Cerebellar cortex (tissue), 1 donor: Measurements from ENCODE around the gene PXDC1.
A peak's percentile ranks its signal among the peaks of the same experiment; 100 is the strongest.

Experiments
- DNase-seq: peaks from one replicate; pipeline ENCODE4 v3.0.0-alpha.2; 2015; ENCODE audit warnings: low spot score

Gene PXDC1

DNA sequence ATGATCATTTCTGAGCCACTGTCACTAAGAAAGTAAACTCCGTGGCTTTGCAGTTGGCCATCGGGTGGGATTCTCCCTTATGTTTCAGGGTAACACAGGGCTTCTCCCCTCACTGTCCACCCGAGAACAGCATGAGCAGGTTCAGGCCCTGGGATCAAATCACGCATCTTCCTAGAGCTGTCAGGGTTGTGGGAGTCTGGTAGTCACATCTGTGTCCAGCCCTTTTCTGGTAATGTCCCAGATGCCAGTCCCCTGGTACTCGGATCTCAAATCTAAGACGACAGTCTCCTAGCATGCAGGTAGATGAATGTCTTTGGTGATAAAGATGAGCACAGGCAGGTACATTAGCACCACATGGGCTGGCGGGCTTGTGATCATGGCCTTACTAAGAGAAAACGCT, 4.8 kb downstream of the PXDC1 start:
- no peak for DNase-seq

DNA sequence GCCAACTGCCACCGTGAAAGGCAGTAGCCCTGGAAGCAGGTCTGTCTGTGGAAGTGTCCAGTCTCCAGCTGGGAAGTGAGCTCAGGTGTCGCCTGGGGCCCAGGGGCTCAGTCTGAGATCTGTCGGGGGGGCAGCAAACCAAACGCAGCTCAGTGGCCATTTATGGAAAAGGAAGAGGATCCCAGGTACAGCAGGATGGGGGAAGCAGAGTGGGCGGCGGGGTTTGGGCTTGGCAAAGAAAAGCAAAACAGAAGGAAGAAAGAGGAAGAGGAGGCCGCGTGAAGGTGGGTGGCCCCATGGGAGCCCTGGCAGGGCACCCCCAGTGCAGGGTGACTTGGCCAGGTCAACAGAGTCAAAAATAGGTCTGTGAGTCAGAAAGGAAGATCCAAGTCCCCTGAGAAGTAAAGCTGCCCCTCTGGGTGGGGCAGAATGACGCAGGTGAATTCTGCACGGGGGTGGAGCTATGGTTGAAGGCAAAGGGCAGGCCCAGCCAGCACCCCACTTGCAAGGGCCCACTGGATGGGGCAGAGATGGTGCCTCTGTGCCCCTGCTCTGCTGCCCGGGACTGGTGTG, 5.3 kb downstream of the PXDC1 start:
- no peak for DNase-seq

DNA sequence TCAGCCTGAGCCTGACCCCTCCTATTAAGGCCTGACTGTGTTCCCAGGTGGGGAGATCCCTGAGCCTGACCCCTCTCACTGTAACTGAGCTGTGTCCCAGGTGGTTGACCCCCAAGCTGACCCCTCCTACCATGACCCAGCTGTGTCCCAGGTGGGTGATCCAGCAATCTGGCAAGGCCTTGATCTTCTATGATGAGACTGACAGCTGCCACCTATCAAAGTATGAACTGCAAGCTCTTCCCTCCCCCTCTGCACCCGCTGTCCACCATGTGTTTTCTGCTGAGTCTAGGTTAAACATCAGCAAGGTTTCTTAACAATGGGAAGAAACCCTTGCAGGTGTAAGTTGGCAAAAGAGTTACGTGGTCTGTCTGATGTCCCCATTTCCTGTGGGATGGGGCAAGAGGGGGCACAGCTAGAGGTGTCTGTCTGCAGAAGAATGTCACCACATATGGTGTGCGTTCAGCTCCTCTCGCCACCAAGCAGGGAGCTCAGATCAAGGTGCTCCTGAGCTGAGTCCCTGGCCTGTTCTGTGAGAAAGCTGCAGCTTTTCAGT, 5.9 kb downstream of the PXDC1 start:
- no peak for DNase-seq

GRCh38 chr6:3744901-3745470, 6.5 kb downstream of the PXDC1 start:
- DNase-seq = no peak

DNA sequence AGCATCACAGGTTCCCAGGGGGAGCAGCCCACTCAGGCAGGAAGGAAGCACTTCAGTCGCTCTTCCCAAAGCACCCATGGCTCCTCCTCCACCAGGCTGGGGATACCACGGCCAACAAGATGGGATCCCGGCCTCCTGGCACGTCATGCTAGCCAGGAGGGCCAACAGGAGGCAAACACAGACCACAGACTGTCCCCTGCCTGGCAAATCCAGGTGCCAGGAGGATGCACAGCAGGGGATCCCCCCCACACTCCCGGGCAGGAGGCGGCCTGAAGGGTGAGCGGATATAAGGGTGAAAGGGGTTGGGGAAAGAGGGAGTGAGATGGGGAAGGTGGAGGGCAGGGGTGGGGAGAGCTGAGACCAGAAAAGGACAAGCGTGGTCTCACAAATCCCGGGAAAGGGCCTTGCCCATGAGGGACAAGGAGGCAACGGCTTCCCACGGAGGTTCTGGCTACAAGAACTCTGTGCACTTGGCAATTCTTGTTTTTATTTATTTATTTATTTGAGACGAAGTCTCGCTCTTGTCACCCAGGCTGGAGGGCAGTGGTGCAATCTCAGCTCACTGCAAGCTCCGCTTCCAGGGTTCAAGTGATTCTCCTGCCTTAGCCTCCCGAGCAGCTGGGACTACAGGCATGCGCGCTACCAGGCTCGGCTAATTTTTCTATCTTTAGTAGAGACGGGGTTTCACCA, 7.2 kb downstream of the PXDC1 start:
- no peak for DNase-seq

DNA sequence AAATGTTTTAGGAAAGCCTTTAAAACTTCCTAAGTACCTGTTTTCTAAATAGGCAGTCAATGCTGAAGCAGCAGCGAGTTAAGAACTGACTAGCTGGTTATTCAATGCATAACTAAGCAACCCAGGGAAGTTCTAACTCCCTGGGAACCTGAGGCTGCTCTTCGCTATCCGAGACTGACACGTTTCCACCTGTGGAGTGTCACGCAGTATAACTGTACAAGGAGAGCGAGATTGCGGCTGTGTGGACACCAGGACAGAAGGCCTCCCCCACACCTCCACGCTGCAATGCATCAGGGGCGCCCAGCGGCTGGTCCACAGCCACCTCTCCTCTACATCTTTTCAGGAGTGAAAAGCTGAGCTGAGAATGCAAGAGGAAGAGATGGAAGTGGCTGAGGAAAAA, 8.0 kb downstream of the PXDC1 start:
- DNase-seq = no peak

DNA sequence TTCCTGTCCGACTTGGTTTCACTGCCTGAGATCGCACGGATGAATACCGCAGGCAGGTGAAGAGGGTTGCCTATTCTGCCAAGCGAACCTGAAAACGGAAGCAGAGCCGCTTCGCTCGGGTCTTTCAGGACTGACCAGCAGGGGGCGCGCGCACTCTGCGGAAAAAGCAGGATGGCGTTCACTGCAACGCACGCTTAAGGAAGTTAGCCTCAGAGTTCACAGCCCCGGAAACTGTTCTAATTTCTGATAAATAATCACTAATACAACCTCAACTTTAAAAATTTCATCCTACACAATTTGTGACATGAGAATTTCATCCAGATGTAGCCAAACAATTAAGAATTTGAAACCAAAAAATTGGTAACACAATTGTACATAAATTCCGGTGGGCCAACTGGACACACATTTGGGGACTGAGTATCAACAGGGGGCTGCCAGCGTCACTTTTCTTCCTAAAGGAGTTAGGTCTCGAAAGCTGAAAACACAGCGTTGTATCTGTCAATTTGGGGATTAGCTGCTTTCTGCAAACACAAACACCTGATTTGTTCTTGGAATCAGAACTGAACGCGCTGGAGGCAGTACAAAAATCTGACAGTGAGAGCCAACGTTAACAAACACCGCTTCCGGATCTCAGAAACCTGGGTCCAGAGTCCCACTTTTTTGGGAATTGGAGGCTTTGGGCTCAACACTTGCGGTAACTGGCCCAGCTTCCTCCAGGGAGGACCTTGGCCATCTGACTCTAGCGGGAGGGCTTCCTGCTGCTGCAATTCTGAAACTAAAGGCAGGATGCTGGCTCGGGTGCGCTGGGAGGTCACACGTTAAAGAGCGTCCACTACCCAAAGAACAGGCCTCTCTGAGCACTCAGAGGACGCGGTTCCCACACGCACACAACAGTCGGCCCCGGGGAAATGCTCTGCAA, 8.8 kb downstream of the PXDC1 start:
- peak; percentile 80 for DNase-seq

DNA sequence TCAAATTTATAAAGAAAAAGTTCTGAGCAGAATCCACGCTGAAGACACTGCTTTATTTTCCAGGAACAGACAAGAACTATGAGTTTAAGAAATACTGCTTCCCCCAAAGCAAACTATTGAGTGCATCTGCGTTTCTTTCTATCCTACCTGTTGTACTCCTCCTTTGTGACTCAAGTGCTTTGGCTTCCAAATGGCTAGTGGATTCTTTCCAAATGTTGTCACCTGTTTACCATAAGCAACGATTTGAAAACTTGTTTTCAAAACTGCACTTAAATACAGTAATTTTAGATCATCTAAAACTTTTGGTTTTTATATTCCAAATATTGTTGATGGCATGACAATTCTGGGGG, 9.5 kb downstream of the PXDC1 start:
- DNase-seq = no peak

DNA sequence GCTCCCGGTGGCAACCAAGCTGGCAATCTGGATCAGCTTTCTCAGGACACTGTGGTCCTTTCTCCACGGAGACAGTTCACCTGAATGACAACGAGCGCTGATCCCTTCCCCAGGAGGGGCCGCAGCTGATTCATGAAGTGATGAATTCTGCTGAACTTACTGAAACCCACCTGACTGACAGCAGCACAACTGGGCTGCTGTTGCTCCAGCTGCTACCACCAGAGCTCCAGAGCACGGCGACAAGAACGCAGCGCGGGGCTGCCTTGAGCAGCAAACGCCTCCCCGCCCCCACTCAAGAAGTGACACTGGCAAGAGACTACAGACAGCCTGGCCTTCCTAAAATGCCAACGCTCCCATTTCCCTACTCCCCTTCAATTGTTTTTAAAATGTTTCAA, 10.0 kb downstream of the PXDC1 start:
- DNase-seq = no peak

- no peak for DNase-seq
Observed at GRCh38 chr6:3740551-3741476, 10.7 kb downstream of the PXDC1 start.

DNA sequence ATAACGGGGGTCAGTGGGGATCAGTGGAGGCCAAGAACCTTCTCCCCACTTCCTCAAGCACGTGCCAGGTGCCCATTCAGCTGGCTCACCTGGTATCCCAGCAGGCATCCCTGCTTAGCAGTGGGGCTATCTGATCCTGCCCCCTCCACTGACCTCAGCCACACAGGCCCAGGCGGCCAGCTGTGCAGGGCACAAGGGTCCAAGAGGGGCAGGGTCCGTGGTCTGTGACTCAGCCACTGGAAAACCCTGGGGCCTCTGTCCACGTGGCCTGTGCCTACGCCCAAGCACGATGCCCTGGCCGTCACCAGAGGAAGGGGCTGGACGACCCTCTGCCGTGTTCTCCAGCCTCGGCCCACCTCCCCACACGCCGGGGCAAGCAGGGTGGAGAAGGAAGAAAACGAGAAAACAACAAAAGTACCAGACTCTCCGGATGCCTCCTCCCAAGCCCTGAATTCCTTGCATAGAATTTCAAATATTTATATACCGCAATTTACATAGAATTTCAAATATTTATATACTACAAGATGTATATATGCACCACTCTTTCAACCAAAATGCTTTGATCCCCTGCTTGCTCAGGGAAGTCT, 12.1 kb downstream of the PXDC1 start:
- no peak for DNase-seq

- DNase-seq = no peak
Observed at GRCh38 chr6:3738381-3739131, 13.0 kb downstream of the PXDC1 start.

DNA sequence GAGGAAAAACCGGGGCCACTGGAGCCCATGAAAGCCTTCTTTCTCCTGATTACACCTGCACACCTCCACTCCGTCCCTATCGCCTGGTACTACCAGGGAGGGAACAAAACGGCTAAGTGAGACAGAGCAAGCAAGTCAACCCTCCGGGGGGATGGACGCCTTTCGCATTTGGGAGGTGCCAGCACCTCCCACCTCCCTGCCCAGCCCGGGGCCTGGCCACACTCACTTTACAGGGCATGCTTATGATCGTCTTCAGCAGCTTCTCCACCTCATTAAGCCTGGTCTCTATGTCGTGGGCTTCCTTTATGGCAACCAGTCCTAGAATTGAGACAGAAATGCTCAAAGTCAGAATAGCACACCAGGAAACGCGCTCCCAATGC, 13.7 kb downstream of the PXDC1 start:
- no peak for DNase-seq

GRCh38 chr6:3737149-3737830, 14.2 kb downstream of the PXDC1 start:
- no peak for DNase-seq

GRCh38 chr6:3735029-3735605, 16.4 kb downstream of the PXDC1 start:
- DNase-seq = no peak

- DNase-seq = no peak
Observed at GRCh38 chr6:3734023-3734422, 17.5 kb downstream of the PXDC1 start.

GRCh38 chr6:3733321-3733925, 18.1 kb downstream of the PXDC1 start:
- no peak for DNase-seq

- DNase-seq = peak; percentile 84
Observed at GRCh38 chr6:3732345-3733141, 19.0 kb downstream of the PXDC1 start.
